Jurkat, Clone E6-1 (cell line): Measurements from ENCODE around the gene KDM5A.

Experiments
- DNase-seq: peaks from one replicate; pipeline ENCODE4 v3.0.0-alpha.2; 2011; ENCODE audit warnings: low read depth, low spot score
- H3K4me3 ChIP-seq: 2 replicates; pipeline ENCODE4 v1.5.1; 2011; ENCODE audit warnings: mild to moderate bottlenecking, low read length, control low read depth, moderate library complexity

KDM5A gene

GRCh38 chr12:288687-289086 lies 100.4 kb downstream of the KDM5A start:
- DNase-seq = no peak
- no peak overlapping the region for H3K4me3 ChIP-seq

DNA sequence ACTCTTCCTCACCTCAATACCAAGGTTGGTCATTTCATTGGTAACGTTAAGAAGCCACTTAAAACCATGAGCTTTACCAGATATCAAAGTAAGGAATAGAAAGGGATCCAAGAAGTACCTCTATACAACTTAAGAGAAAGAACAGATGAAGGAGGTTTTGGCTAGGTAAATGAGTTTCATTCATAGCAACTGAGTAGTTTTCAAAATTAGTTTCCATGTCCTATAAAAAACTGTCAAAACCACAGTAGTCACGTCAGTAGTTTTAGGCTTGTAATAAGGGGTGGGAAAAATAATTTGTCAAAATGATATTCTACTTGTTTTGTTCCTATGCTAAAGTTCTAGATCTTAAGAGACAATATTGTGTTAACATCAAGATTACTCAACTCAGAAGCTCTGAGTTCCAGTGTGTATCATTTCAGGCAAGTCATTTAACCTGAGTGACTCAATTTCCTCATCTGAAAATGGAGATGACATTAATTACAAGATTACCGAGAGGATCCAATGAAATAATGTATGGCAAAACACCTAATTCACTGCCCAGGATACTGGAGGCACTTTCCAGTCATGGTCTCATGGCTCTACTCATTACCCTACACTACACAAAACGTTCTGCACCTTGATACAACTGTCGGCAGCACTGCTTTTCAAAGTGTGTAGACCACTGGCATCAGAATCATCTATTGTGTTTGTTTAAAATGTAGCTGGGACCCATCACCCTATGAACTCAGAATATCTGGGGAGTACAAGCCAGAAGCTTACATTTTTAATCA lies 102.4 kb downstream of the KDM5A start:
- DNase-seq = no peak
- H3K4me3 ChIP-seq = no peak overlapping the region

GRCh38 chr12:278046-278445 lies 111.1 kb downstream of the KDM5A start:
- H3K4me3 ChIP-seq = no peak overlapping the region
- DNase-seq = no peak

DNA sequence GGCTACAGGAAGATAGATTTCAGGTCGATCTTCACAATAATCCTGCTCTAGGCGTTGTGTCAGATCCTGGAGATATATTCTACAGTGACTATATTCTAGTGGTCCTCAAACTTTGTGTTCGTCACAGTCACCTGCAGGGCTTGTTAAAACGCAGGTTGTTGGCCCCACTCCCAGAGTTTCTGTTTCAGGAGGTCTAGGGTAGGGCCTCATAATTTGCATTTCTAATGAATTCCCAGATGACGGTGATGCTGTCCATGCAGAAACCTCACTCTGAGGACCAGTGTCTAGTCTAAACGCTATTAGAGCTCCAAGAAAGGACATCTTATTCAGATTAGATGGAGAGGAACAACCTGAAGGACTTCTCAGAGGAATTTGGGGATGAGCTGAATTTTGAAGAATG lies 113.3 kb downstream of the KDM5A start:
- DNase-seq = no peak

DNA sequence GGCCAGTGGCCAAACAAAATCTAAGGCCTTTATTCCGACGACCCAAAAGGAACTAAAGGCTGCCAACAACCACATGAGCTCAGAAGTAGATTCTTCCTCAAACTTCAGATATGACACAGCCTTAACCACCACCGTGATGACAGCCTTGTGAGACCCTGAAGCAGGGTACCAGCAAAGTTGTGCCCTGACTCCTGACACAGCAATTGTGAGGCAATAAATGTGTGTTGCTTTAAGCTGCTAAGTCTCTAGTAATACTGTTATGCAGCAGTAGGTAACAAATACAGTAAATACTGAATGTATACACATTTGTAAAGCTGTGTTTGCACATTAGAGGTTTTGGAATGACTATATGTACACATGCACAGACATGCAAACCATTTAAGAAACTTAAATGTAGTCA lies 115.7 kb downstream of the KDM5A start:
- no peak overlapping the region for H3K4me3 ChIP-seq
- DNase-seq = no peak

More for the DNA sequence above, 113.3 kb downstream of the KDM5A start:
- H3K4me3 ChIP-seq = no peak overlapping the region

GRCh38 chr12:272942-273341 lies 116.2 kb downstream of the KDM5A start:
- DNase-seq = no peak
- H3K4me3 ChIP-seq = no peak overlapping the region

DNA sequence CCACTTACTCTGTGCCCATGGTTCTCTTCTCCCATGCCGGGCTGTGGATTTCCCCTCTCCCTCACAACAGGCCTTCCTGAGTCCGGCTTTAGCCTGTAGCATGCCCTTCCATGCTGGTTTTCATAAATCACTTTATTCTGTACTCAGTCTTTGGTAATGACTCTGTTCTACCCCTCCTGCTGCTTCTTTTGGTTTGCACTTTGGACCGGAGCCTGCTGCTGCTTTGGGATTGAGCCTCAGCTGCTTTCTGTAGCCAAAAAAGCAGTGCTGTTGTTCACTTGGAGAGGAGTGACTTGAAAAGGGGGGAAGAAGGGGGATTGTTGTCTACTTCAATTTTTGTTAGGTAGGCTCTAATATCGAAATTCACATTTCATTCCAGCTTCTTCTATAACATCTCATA lies 118.0 kb downstream of the KDM5A start:
- H3K4me3 ChIP-seq = no peak overlapping the region
- DNase-seq = no peak

- no peak overlapping the region for H3K4me3 ChIP-seq
- no peak for DNase-seq
Observed at GRCh38 chr12:269191-269590, 119.9 kb downstream of the KDM5A start.

DNA sequence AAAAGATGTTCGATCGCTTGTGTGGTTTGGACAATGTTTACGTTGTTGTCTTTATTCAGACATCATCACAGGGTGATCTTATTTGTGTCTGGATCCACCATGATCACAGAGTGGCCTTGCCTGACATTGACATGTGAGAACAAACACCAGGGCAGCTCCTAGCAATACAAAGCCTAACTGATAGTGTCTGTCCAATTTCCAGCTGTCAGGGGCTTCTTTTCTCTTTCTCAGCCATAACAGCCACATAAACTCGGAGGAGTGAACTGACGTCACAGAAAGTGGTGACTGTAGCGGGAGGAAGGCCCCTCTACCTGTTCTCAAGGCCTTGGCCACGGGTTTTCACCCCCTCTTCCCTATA lies 120.7 kb downstream of the KDM5A start:
- no peak for DNase-seq
- no peak overlapping the region for H3K4me3 ChIP-seq

GRCh38 chr12:267581-268482 lies 121.3 kb downstream of the KDM5A start:
- DNase-seq = no peak
- no peak overlapping the region for H3K4me3 ChIP-seq

DNA sequence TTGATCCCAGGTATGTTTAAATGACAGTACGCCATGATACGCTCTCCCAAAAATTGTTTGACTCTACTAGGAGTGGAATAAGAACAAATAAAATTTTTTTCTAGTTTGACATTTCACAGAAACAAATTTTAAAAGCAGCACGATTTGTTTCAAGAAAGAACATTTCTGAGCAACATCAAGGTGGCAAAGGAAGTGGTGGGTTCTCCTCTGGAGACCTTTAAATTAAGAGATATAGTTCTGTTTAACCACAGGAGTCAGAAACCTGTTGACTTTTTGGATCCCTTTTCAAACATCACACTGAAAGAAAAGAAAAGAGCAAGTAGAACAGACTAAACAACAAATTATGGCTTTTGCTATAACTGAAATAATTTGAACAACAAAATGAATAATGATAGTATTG lies 124.0 kb downstream of the KDM5A start:
- DNase-seq = peak; percentile 70
- H3K4me3 ChIP-seq = no peak overlapping the region

DNA sequence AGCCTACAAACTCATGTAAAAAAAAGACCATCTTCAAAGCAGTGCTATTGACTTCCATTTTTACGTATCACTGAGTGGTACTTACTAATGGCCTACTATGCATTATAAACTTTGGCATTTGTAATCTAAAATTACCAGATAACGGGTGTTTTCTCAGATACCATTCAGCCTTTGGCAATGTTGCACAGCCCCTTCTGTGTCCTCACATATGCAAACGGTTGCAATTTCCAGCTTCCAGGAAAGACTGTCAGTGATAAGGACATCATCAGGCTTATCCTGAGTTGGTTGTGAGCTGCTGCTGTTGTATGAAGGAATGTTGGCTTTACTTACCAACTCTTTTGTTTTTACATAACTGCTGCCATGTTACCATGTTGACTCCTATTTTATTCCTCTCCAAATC lies 124.9 kb downstream of the KDM5A start:
- DNase-seq = no peak
- H3K4me3 ChIP-seq = no peak overlapping the region

GRCh38 chr12:263574-263973 lies 125.5 kb downstream of the KDM5A start:
- DNase-seq = no peak
- H3K4me3 ChIP-seq = no peak overlapping the region

- H3K4me3 ChIP-seq = no peak within 1 kb of the TSS
- DNase-seq = no peak
Observed at GRCh38 chr12:262817-263216, 126.3 kb downstream of the KDM5A start, which contains the start of gene SLC6A13. TSS of gene SLC6A13 (minus strand) at chr12:262836. CDS start at chr12:260052, 2,784 bp downstream.

DNA sequence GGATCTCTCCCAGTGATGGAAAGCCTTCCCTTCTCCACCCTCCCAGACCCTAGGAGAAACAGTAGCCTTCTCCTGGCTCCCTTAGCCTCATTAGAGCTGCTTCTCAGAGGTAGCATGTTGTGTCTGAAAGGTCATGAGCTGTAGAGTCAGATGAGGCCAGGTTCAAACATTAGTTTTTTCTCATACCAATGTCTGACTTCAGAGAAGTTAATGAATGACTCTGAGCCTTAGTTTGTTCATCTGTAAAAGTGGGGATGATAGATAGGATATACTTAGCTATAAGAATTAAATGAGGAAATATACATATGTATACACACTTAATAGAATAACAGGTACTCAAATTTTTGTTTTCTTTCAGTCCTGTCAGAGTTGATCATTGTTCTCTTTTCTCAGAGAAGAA lies 127.0 kb downstream of the KDM5A start:
- H3K4me3 ChIP-seq = no peak overlapping the region
- DNase-seq = no peak

DNA sequence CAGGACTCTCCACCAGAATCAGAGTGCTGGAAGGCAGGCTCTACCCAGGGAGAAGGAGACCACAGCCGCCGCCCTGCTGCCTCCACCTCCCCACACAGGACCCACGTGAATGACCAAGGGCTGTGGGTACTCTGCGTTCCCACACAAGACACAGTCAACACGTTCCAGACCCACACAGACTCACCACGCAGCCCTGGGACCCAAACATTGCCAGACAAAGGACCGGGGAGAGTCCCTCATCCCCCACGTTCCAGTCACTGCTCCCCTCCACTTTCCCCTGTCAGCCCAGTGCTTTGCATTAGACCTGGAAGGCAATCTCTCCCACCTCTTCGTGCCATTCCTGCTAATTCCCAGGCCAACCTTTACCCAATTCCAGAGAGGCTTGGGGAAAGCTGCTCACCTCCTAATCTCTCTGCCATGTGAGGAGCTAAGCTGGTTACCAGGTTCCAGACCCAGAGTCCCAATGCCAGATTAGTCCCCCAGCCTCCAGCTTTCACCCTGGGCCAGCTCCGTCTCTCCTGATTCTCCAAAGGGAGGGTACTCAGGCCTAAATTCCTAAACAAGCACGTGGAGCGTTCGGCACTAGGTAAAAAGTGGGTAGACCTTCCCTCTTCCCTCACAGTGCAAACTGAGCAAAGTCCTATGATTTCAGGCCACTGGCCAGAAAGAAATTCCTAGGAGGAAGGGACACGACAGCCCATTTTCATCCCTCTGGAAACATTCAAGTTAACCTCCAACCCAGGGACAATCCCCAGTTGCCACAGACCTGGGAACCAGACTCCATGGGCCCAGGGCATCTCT lies 131.4 kb downstream of the KDM5A start:
- no peak overlapping the region for H3K4me3 ChIP-seq
- no peak for DNase-seq

DNA sequence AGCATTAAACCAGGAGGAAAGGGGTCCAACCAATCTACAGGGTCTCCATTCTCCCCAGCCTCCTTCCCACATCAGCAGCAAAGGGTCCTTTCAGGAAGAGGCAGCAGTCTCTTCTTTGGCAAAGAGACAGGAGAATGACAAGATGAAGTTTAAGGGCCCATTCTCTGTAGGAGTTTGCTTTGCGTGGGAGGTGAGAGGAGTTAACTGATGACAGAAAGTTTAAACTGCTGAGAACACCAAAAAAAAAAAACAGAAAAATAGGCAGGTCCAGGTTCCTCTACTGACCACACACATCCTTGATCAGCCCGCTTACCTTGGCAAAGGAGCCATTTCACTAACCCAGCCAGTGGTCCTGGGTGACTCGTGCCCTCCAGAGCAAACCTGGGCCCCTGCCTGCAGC lies 132.2 kb downstream of the KDM5A start:
- no peak for DNase-seq
- no peak overlapping the region for H3K4me3 ChIP-seq

- H3K4me3 ChIP-seq = no peak overlapping the region
- DNase-seq = no peak
Observed at GRCh38 chr12:256225-256624, 132.9 kb downstream of the KDM5A start.

GRCh38 chr12:254912-255311 lies 134.2 kb downstream of the KDM5A start:
- no peak overlapping the region for H3K4me3 ChIP-seq
- no peak for DNase-seq

GRCh38 chr12:254039-254438 lies 135.1 kb downstream of the KDM5A start:
- no peak for DNase-seq
- no peak overlapping the region for H3K4me3 ChIP-seq
